ENCODE results near the gene DCLRE1C.
"Not testable (repeated sequence)": the region's sequence is repeated elsewhere in the genome, so short reads cannot be mapped to it uniquely, and the experiment has no call there.

Gene DCLRE1C

GRCh38 chr10:14954001-14954770 is at the start of gene DCLRE1C:
Gene DCLRE1C, minus strand, starts transcription at chr10:14954096. Its CDS starts 86 bp downstream, at chr10:14954010.
- Mint-ChIP-seq H3K4me3 (peak within 1 kb of the TSS; percentile 88), H3K27me3 (no peaks in the 10 kb centered on the region), H3K9me3 (no peaks in the 10 kb centered on the region), H3K36me3 (peaks cover 5% of the 10 kb centered on the region), H3K4me1 (peaks cover 60% of the 10 kb centered on the region), H3K27ac (peak within 1 kb of the TSS; percentile 96)

GRCh38 chr10:14995964-14996565 is 42.2 kb upstream of the DCLRE1C start:
- Mint-ChIP-seq H3K27ac (no peak overlapping the region), H3K4me1 (peaks cover 7% of the 10 kb centered on the region), H3K4me3 (no peak overlapping the region), H3K27me3 (no peaks in the 10 kb centered on the region), H3K36me3 (no peaks in the 10 kb centered on the region), H3K9me3 (peaks cover 5% of the 10 kb centered on the region)

- not testable (repeated sequence) for H3K36me3 Mint-ChIP-seq, H3K27ac Mint-ChIP-seq, H3K4me3 Mint-ChIP-seq, H3K27me3 Mint-ChIP-seq, H3K4me1 Mint-ChIP-seq, H3K9me3 Mint-ChIP-seq
Measured at GRCh38 chr10:14993500-14994455, 39.9 kb upstream of the DCLRE1C start.

GRCh38 chr10:14992336-14992735 is 38.4 kb upstream of the DCLRE1C start:
- H3K9me3 Mint-ChIP-seq, H3K4me3 Mint-ChIP-seq, H3K27ac Mint-ChIP-seq, H3K4me1 Mint-ChIP-seq, H3K36me3 Mint-ChIP-seq, H3K27me3 Mint-ChIP-seq: not testable (repeated sequence)

- H3K36me3 Mint-ChIP-seq, H3K4me1 Mint-ChIP-seq, H3K27me3 Mint-ChIP-seq, H3K4me3 Mint-ChIP-seq, H3K27ac Mint-ChIP-seq, H3K9me3 Mint-ChIP-seq: not testable (repeated sequence)
Measured at GRCh38 chr10:14991035-14991749, 37.3 kb upstream of the DCLRE1C start.

GRCh38 chr10:14989552-14989951 is 35.7 kb upstream of the DCLRE1C start:
- H3K4me3 Mint-ChIP-seq, H3K27ac Mint-ChIP-seq, H3K9me3 Mint-ChIP-seq, H3K27me3 Mint-ChIP-seq, H3K36me3 Mint-ChIP-seq, H3K4me1 Mint-ChIP-seq: not testable (repeated sequence)

- Mint-ChIP-seq H3K9me3 (no peaks in the 10 kb centered on the region), H3K27me3 (no peaks in the 10 kb centered on the region), H3K4me3 (no peak overlapping the region), H3K27ac (no peak overlapping the region), H3K36me3 (no peaks in the 10 kb centered on the region), H3K4me1 (no peaks in the 10 kb centered on the region)
Measured at GRCh38 chr10:14982744-14983143, 28.8 kb upstream of the DCLRE1C start.

GRCh38 chr10:14975672-14976273 is 21.9 kb upstream of the DCLRE1C start:
- H3K36me3 Mint-ChIP-seq, result no peaks in the 10 kb centered on the region
- H3K27me3 Mint-ChIP-seq, result peaks cover 16% of the 10 kb centered on the region
- no peak overlapping the region for H3K27ac Mint-ChIP-seq
- H3K4me3 Mint-ChIP-seq, result no peak overlapping the region
- no peaks in the 10 kb centered on the region for H3K9me3 Mint-ChIP-seq
- no peaks in the 10 kb centered on the region for H3K4me1 Mint-ChIP-seq

- not testable (repeated sequence) for H3K4me3 Mint-ChIP-seq, H3K4me1 Mint-ChIP-seq, H3K27ac Mint-ChIP-seq, H3K36me3 Mint-ChIP-seq, H3K9me3 Mint-ChIP-seq
- H3K27me3 Mint-ChIP-seq, result peaks cover 16% of the 10 kb centered on the region
Measured at GRCh38 chr10:14974153-14974998, 20.5 kb upstream of the DCLRE1C start.

- Mint-ChIP-seq H3K9me3 (no peaks in the 10 kb centered on the region), H3K4me1 (no peaks in the 10 kb centered on the region), H3K27me3 (peaks cover 16% of the 10 kb centered on the region), H3K27ac (no peak overlapping the region), H3K4me3 (no peak overlapping the region), H3K36me3 (no peaks in the 10 kb centered on the region)
Measured at GRCh38 chr10:14971867-14972448, 18.1 kb upstream of the DCLRE1C start.

- Mint-ChIP-seq H3K9me3 (no peaks in the 10 kb centered on the region), H3K27ac (no peak overlapping the region), H3K36me3 (no peaks in the 10 kb centered on the region), H3K27me3 (no peaks in the 10 kb centered on the region), H3K4me3 (no peak overlapping the region), H3K4me1 (no peaks in the 10 kb centered on the region)
Measured at GRCh38 chr10:14967897-14968296, 14.0 kb upstream of the DCLRE1C start.

GRCh38 chr10:14959221-14960057 is 5.5 kb upstream of the DCLRE1C start, which contains the start of gene MEIG1:
Gene MEIG1, plus strand, starts transcription at chr10:14959388. Its CDS starts 7,081 bp downstream, at chr10:14966469.
- Mint-ChIP-seq H3K36me3 (no peaks in the 10 kb centered on the region), H3K4me1 (peaks cover 34% of the 10 kb centered on the region), H3K27ac (peak within 1 kb of the TSS; percentile 93), H3K9me3 (no peaks in the 10 kb centered on the region), H3K27me3 (no peaks in the 10 kb centered on the region), H3K4me3 (peak within 1 kb of the TSS; percentile 96)

GRCh38 chr10:14958872-14959220 is 5.0 kb upstream of the DCLRE1C start:
- no peaks in the 10 kb centered on the region for H3K36me3 Mint-ChIP-seq
- H3K4me3 Mint-ChIP-seq, result peak overlapping the region; percentile 96
- H3K27me3 Mint-ChIP-seq, result no peaks in the 10 kb centered on the region
- peak overlapping the region; percentile 93 for H3K27ac Mint-ChIP-seq
- H3K9me3 Mint-ChIP-seq, result no peaks in the 10 kb centered on the region
- peaks cover 36% of the 10 kb centered on the region for H3K4me1 Mint-ChIP-seq

All from activated naive CD4-positive, alpha-beta T cell treated with anti-CD3 and anti-CD28 coated beads, Interleukin-2, amount 50 U/mL, for 24 hours (primary cell).